NCI-H345 treated with DMSO at 0.1 percent for 48 hours (cell line): ENCODE measurements around the gene BMPR1B.

Source experiments
- DNase-seq: peaks from one replicate; lab custom pipeline; 2025; ENCODE audit not compliant: unreplicated experiment; lab: John Stamatoyannopoulos, UW

Gene BMPR1B

DNA sequence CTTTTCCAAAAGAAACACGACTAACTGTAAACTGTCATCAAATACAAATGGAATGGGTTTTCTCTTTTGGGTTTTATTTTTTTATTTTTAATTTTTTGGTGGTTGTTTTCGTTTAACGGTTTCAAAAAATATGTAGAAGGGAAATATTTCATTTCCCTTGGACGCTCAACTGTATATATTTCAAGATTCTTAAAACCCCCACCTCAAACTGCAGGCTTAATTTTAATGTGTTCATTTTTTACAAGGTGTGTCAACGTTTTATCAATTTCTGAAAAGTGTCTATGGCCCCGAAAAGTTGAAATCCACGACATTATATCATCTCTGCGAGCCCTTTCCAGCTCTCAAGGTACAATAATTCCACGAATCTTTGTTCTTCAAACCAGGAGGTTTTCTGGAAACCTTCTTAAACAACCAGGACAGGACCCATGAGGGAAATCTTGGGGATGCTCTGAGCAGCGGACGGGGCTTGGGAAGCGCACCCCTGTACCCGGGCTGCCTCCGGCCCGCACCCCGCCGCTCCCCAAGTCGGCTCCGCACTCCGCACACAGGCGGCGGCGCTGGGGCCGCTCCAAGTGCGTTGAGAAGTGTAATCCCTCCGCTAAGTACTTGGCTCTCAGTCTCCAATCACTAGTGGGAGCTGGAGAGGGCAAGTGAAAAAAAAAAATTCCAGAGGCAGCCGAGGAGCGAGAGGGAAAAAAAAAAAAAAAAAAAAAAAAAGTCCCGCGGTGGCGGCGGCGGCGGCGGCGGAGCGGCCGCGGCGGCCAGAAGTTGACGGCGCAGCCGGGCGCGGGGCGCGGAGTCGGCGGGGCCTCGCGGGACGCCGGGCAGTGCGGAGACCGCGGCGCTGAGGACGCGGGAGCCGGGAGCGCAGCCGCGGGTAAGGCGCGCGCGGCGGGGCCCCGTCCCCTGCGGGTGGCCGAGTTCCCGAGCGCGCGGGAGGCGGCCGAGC lies at the start of gene BMPR1B:
Gene BMPR1B (plus strand): TSS at position 764 of the 949 bp plus-strand sequence. CDS start 346,470 bp downstream, outside the sequence.
- DNase-seq = no peak

GRCh38 chr4:94711635-94712034 lies 46.1 kb upstream of the BMPR1B start:
- DNase-seq = no peak

DNA sequence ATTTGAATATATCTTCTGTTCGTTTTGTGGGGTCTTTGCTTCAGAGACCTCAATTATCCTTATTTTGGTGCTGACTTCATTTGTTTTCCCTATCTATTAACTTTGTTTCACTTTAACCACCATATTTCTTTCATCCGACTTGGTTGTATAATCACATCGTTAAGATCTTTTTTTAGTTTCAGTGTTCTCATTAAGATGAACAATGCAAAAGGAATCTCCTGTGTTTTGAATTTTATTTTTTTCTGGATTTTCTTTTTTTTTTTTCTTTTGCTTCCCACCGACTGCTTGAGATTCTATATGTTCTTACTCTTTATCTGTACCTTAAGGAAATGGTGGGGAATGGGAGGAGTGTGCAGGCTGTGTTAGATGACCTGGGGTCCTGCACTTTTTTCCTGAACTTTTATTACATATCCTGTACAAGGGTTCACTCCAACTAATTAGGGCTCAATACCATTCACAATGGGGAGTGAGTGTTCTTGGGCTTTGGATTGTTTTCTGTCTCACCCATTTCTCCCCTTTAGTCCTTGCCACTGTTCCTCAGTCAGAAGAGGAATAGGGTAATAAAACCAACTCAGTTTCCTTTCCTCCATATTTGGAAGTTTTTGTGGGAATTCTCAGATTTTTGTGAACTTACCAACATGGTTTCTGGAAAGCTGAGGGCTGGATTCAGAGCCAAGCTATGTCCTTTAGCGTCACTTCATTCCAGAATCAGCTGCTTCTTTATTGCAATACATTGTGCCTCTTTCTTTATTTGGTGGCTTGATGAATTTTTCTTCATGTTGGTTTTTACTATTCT lies 43.2 kb upstream of the BMPR1B start:
- DNase-seq = no peak

- no peak for DNase-seq
Observed at GRCh38 chr4:94715726-94716125, 42.0 kb upstream of the BMPR1B start.

DNA sequence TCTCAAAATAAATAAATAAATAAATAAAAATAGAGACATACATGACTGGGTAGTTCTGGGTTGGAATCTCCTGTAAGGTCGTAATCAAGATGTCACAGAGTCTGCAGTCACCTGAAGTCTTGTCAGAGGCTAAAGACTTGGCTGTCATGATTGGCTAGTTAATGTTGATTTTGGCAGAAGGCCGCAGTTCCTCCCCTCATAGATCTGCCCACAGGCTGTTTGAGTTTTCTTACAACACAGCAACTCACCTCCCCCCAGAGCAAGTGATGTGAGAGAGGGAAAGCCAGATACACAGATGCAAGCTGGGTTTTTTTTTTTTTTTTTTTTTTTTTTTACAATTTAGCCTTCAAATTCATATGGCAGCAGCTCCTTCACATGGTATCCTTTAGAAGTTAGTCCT lies 36.4 kb upstream of the BMPR1B start:
- DNase-seq = no peak

GRCh38 chr4:94722270-94722669 lies 35.5 kb upstream of the BMPR1B start:
- no peak for DNase-seq

GRCh38 chr4:94722748-94723147 lies 35.0 kb upstream of the BMPR1B start:
- DNase-seq = no peak

- no peak for DNase-seq
Observed at GRCh38 chr4:94724016-94724790, 33.6 kb upstream of the BMPR1B start.

DNA sequence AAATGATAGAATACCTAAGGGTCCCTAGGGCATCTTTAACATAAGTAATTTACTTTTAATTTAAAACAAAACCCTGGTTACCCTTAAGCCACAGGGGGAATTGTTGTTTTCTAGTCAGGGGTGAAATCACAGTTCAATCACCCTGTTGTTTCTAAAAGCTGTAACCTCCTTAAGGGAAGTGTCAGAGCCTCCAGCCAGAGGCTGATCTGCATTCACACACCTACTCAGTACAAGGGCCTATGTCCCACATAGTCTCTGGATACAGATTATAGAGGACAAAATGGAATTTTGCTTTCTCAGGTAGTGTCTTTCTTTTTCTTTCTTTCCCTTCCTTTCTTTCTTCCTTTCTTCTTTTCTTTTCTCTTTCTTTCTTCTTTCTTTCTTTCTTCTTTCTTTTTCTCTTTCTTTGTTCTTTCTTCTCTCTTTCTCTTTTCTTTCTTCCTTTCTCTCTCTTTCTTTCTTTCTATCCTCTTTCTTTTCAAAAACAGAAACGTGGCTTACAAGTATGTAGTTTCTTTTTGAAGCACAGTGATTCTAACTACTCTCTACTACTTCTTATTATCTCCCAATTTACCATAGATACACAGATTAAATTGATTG lies 31.1 kb upstream of the BMPR1B start:
- DNase-seq = no peak

GRCh38 chr4:94728056-94728766 lies 29.5 kb upstream of the BMPR1B start:
- DNase-seq = no peak

DNA sequence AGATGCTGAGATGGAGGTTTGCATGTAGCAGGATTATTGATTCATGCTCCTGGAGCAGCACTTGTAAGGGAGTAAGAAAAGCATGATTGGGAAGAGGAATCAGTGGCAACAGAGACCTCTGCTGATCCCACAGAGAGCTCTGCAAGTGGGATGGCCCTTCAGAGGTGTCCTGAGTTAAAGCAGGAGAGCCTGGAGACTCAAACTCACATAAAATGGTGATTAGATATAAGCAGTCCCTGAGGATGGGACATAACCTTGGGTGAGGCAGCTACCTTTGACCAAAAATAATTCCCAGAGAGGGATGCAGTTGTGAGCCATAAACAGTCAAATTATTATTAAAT lies 25.4 kb upstream of the BMPR1B start:
- no peak for DNase-seq

DNA sequence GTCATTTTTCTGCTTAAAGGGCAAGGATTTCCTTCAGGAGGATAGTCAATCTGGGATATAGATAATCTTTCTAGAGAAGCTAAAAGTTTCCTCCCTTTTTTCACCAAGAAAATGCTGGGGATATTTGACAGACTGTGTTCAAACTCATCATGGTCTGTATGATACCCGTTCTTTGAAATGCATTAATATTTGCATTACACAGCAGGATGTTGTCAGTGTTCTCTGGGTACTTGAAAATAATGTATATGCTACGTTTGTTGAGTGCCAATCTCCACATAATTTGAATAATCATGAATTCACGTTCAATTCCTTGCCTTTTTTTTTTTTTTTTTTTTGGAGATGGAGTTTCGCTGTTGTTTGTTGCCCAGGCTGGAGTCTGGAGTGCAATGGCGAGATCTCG lies 18.0 kb upstream of the BMPR1B start:
- no peak for DNase-seq

- no peak for DNase-seq
Observed at GRCh38 chr4:94741304-94741703, 16.5 kb upstream of the BMPR1B start.

DNA sequence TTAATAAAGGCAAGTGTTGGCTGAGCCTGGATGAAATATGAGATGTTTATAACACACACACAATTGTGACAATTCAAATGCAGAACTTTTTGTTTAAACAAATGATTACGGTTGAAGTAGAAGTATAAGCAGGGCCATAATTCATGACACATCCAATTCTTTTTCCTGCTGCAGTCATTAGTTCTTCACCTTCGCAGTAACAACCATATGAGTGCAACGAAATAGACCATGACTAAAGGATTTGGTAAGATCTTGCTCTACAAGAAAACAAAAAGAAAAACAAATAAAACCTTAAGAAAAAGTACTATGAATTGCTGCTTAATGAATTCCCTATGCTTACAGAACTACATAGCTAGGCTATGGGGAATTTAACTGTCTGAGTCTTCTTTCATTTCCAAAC lies 13.9 kb upstream of the BMPR1B start:
- no peak for DNase-seq

DNA sequence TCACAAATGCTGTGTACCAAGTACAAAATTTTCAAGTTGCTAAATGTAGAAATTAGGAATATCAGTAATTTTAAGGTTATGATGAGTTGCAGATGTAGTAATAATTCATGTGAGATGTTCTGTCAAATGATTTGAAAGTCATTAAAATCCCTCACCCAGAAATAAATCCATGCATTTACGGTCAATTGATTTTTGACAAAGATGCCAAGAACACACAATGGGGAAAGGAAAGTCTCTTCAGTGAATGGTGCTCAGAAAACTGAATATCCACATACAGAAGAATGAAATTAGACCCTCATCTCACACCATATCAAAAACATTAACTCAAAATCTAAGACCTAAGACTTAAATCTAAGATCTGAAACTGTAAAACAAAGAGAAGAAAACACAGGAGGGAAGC lies 12.9 kb upstream of the BMPR1B start:
- DNase-seq = no peak

- DNase-seq = no peak
Observed at GRCh38 chr4:94746746-94747145, 11.0 kb upstream of the BMPR1B start.

DNA sequence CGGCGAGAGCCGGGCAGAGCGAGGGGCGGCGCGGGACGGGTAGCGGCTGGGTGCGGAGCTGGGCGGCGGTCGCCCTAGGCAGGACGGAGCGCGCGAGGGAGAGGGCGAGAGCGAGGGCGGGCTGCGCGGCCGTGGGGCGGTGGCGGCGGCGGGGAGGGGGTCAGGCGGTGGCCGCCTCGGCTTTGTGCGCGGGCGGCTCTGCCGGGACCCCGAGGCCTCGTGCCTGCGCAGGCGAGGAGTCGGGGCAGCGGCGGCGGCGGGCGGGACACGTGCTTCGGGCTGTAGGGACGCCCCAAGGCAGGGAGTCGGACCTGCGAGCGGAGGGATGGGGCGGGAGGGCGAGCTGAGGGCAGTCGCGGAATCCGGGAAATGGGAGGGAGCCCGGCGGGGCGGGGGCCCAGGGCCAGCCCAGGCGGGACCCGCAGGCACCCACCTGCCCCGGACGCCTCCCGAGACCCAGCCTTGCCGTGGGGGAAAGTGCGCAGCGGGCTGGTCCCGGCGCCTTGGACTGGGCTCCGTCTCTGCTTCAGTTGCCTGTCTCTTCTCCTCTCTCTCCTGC lies 465 bp downstream of the BMPR1B start:
- DNase-seq = no peak

DNA sequence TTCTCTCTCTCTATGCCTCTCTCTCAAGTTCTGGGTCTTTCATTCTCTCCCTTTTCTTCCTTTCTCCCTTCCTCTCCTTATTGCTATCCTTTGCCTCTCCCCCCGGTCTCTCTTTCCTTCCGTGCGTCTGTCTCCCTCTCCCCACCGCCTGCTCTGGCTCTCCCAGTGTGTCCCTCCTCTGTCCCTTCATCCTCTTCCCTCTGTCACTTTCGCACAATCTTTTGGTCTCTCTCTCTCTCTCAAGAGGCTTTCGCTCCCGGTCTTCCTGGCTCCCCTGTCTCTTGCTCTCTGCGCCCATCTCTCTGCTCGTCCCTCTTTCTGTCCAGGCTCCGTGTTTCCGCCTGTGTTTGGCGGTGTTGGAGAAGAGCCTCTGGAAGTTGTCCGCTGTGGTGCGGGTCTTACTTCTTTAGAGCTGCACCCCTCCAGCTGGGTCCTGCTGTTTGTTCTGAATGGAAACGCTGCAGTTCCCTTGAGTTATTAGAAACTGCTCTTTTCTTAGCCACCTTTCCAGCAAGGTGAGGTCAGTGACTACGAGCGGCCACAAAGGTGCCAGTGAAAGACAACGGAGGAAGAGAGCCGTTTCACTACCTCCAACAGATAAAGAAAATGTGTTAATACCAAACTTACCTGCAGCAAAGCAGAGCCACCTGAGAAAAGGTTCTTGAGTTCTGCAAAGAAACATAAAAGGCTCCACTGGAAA lies 1.1 kb downstream of the BMPR1B start:
- no peak for DNase-seq

DNA sequence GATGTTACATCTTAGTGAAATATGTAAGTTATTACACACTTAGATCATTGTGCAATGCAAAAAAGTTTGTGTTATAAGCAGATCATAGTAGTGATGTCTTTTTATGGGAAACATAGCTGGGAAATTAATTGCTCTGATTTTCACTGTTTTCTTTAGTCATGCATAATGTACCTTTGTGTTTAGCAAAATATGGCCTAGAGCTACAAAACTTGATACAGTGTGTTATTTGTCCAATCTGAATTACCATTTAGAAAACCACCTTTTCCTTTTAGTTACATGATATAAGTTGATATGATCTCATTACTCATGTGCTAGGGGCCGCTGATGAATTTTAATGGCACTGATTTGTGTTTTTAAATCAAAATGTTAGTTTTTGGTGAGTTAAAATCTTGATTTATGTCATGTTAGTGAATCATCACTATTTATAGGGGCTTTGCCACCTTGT lies 2.0 kb downstream of the BMPR1B start:
- DNase-seq = no peak
